HepG2 (cell line): ENCODE results near the gene RBBP8NL. TPM values are rescaled to one million over a fixed set of nuclear protein-coding genes. Genes with fewer than 3 reads are reported as not detected.

Experiments
- AHR ChIP-seq: IDR thresholded peaks from 2 replicates; pipeline ENCODE4 v1.6.1; 2018; ENCODE audit warnings: missing genetic modification reagents, missing compliant biosample characterization
- BRD4 ChIP-seq: sonication (generic); formaldehyde crosslinking; IDR thresholded peaks from 2 replicates; pipeline ENCODE4 v1.4.0; 2020; ENCODE audit warnings: missing genetic modification reagents
- EP300 ChIP-seq, 3 experiments: sonication (generic) in 1 of 3; formaldehyde crosslinking in 1 of 3; IDR thresholded peaks; 2 replicates each; pipeline versions ENCODE4 v1.5.1 to v1.6.1; 2011 to 2020; ENCODE audit warnings: low read depth in 2 of 3, low read length in 2 of 3, borderline replicate concordance in 1 of 3, improper control_type of control experiment in 1 of 3, mild to moderate bottlenecking in 1 of 3, missing genetic modification reagents in 1 of 3, moderate library complexity in 1 of 3
- KDM4B ChIP-seq: sonication (generic); formaldehyde crosslinking; IDR thresholded peaks from 2 replicates; pipeline ENCODE4 v1.4.0; 2020; ENCODE audit warnings: missing genetic modification reagents
- NR2C2 ChIP-seq: sonication (generic); formaldehyde crosslinking; IDR thresholded peaks from 2 replicates; pipeline ENCODE4 v1.4.0; 2020; ENCODE audit warnings: missing genetic modification reagents, mild to moderate bottlenecking, moderate library complexity, borderline replicate concordance
- NR2F2 ChIP-seq: IDR thresholded peaks from 2 replicates; pipeline ENCODE4 v1.6.1; 2012; ENCODE audit warnings: low read depth, inconsistent platforms, borderline replicate concordance
- PHF20 ChIP-seq: sonication (generic); formaldehyde crosslinking; IDR thresholded peaks from 2 replicates; pipeline ENCODE4 v1.5.0; 2020; ENCODE audit warnings: mild to moderate bottlenecking, missing genetic modification reagents
- RARG ChIP-seq: sonication (generic); formaldehyde crosslinking; IDR thresholded peaks from 2 replicates; pipeline ENCODE4 v1.4.0; 2020; ENCODE audit warnings: low read depth, mild to moderate bottlenecking, missing genetic modification reagents
- ZNF296 ChIP-seq: sonication (generic); formaldehyde crosslinking; conservative IDR thresholded peaks from 2 replicates; pipeline ENCODE4 v1.5.0; 2020; ENCODE audit warnings: mild to moderate bottlenecking, missing genetic modification reagents
- ZNF335 ChIP-seq: sonication (generic); formaldehyde crosslinking; IDR thresholded peaks from 2 replicates; pipeline ENCODE4 v1.4.0; 2020; ENCODE audit warnings: missing genetic modification reagents
- ZNF350 ChIP-seq: sonication (generic); formaldehyde crosslinking; IDR thresholded peaks from 2 replicates; pipeline ENCODE4 v1.4.0; 2020; ENCODE audit warnings: mild to moderate bottlenecking, low read depth, missing genetic modification reagents, borderline replicate concordance
- ZNF44 ChIP-seq: sonication (generic); formaldehyde crosslinking; IDR thresholded peaks from 2 replicates; pipeline ENCODE4 v1.5.1; 2020; ENCODE audit warnings: mild to moderate bottlenecking, missing genetic modification reagents
- ZNF562 ChIP-seq: sonication (generic); formaldehyde crosslinking; IDR thresholded peaks from 2 replicates; pipeline ENCODE4 v1.8.0; 2022; ENCODE audit warnings: missing genetic modification reagents, borderline replicate concordance
- ZNF83 ChIP-seq: sonication (generic); formaldehyde crosslinking; IDR thresholded peaks from 2 replicates; pipeline ENCODE4 v1.4.0; 2020; ENCODE audit warnings: missing genetic modification reagents, mild to moderate bottlenecking, borderline replicate concordance
- polyA plus RNA-seq, 8 experiments: library from polyadenylated mRNA; depleted of rRNA in 3 of 8; stranded (reverse) in 7 of 8; unstranded in 1 of 8; fragments of >200 nt; fragmentation: Illumina TruSeq in 4 of 8; extraction: Trizol in 4 of 8; gene quantifications; 2 replicates each; pipeline versions ENCODE4 v1.2.1 to v1.2.3, GENCODE V29; 2011 to 2016; ENCODE audit warnings: low read depth in 4 of 8, missing spikeins in 1 of 8, mixed read lengths in 1 of 8; ENCODE audit not compliant: insufficient read depth in 1 of 8
- total RNA-seq, 5 experiments: library from RNA; depleted of rRNA; stranded (reverse); fragments of >200 nt; fragmentation: Illumina TruSeq; extraction: Trizol; gene quantifications; 2 replicates each; pipeline ENCODE4 v1.2.3, GENCODE V29; 2016; ENCODE audit warnings: low read depth in 1 of 5
- TF ChIP-seq, protein P1 (sequence below): sonication (generic); formaldehyde crosslinking; IDR thresholded peaks from 2 replicates; pipeline ENCODE4 v1.8.0; 2022; ENCODE audit warnings: missing genetic modification reagents, mild to moderate bottlenecking, moderate library complexity, borderline replicate concordance
- TF ChIP-seq, protein P2 (sequence below): sonication (generic); formaldehyde crosslinking; IDR thresholded peaks from 2 replicates; pipeline ENCODE4 v1.4.0; 2020; ENCODE audit warnings: missing genetic modification reagents
- TF ChIP-seq, protein P3 (sequence below): sonication (generic); formaldehyde crosslinking; IDR thresholded peaks from 2 replicates; pipeline ENCODE4 v1.9.0; 2021; ENCODE audit warnings: missing genetic modification reagents, borderline replicate concordance
- TF ChIP-seq, protein P4 (sequence below): IDR thresholded peaks from 2 replicates; pipeline ENCODE4 v1.6.1; 2018; ENCODE audit warnings: missing genetic modification reagents, mild to moderate bottlenecking, missing compliant biosample characterization

RBBP8NL gene
- total and polyA plus RNA-seq, 2 of the 13 experiments (the other 11 are each of a cell fraction or from before 2014, with no cell fraction given), result 0.69 to 0.86 TPM

DNA sequence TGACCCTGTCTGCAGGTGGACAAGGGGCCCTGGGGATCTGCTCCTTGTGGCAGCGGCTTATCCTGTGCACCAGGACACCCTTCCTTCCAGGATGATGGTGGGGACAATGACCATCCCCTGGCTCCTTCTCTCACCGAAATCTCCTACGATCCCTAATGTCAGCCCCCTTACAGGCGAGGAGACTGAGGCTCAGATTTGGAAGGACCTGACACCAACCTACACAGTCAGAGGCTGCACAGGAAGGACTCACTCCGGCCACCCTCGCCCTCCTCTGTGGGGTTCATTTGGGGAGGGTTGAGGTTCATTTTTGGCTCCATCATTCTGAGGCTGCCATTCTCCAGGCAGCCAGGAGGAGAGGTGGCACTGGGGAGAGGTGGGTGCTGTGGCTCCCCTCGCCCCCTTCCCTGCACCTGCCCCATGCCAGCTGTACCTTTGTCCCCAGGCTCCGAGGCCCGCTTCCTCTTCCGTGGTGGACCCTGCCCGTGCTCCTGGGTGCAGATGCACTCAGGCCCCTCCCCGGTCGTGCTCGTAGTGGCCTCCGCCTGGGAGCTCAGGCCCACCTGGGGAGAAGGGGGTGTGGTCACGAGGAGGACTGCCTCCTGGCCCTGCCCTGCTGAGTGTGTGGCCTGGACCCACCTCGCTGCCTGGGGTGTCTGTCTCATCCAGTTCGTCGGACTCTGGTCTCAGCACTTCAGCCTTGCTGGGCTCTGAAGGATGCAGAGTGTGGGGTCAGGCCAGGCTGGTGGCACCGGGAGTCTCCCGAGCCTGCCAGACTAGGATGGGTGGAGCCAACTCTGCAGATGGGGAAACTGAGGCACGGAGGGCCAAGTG lies 14.9 kb downstream of the RBBP8NL start (continued):
- TF ChIP-seq, protein P1, sequence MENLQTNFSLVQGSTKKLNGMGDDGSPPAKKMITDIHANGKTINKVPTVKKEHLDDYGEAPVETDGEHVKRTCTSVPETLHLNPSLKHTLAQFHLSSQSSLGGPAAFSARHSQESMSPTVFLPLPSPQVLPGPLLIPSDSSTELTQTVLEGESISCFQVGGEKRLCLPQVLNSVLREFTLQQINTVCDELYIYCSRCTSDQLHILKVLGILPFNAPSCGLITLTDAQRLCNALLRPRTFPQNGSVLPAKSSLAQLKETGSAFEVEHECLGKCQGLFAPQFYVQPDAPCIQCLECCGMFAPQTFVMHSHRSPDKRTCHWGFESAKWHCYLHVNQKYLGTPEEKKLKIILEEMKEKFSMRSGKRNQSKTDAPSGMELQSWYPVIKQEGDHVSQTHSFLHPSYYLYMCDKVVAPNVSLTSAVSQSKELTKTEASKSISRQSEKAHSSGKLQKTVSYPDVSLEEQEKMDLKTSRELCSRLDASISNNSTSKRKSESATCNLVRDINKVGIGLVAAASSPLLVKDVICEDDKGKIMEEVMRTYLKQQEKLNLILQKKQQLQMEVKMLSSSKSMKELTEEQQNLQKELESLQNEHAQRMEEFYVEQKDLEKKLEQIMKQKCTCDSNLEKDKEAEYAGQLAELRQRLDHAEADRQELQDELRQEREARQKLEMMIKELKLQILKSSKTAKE, result 0 out of 2 replicates have a peak, but pooled peaks have one; percentile 13
- TF ChIP-seq, protein P2, sequence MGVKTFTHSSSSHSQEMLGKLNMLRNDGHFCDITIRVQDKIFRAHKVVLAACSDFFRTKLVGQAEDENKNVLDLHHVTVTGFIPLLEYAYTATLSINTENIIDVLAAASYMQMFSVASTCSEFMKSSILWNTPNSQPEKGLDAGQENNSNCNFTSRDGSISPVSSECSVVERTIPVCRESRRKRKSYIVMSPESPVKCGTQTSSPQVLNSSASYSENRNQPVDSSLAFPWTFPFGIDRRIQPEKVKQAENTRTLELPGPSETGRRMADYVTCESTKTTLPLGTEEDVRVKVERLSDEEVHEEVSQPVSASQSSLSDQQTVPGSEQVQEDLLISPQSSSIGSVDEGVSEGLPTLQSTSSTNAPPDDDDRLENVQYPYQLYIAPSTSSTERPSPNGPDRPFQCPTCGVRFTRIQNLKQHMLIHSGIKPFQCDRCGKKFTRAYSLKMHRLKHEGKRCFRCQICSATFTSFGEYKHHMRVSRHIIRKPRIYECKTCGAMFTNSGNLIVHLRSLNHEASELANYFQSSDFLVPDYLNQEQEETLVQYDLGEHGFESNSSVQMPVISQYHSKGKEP (CRISPR knock-in tag), result no peak
- TF ChIP-seq, protein P3, sequence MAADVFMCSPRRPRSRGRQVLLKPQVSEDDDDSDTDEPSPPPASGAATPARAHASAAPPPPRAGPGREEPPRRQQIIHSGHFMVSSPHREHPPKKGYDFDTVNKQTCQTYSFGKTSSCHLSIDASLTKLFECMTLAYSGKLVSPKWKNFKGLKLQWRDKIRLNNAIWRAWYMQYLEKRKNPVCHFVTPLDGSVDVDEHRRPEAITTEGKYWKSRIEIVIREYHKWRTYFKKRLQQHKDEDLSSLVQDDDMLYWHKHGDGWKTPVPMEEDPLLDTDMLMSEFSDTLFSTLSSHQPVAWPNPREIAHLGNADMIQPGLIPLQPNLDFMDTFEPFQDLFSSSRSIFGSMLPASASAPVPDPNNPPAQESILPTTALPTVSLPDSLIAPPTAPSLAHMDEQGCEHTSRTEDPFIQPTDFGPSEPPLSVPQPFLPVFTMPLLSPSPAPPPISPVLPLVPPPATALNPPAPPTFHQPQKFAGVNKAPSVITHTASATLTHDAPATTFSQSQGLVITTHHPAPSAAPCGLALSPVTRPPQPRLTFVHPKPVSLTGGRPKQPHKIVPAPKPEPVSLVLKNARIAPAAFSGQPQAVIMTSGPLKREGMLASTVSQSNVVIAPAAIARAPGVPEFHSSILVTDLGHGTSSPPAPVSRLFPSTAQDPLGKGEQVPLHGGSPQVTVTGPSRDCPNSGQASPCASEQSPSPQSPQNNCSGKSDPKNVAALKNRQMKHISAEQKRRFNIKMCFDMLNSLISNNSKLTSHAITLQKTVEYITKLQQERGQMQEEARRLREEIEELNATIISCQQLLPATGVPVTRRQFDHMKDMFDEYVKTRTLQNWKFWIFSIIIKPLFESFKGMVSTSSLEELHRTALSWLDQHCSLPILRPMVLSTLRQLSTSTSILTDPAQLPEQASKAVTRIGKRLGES (CRISPR knock-in tag), result no peak
- 0 out of 2 replicates have a peak, but pooled peaks have one; percentile 11 for TF ChIP-seq ZNF350 (CRISPR knock-in tag)
- TF ChIP-seq ZNF83 (CRISPR knock-in tag), result no peak
- no peak; the same call in 1 of the 2 replicates for TF ChIP-seq NR2F2
- peak; percentile 28; the same call in 1 of the 2 replicates for TF ChIP-seq NR2C2 (CRISPR knock-in tag)
- TF ChIP-seq EP300 (IDR thresholded peaks at IDR 0.05; ENCODE audit: low read depth in 2 of 2, low read length in 2 of 2), result 0 out of 4 replicates have a peak, but pooled peaks of 1 of the 2 experiments have one; percentile 29
- no peak for TF ChIP-seq EP300 (CRISPR knock-in tag; IDR thresholded peaks at IDR 0.05; ENCODE audit: borderline replicate concordance)
- no peak for TF ChIP-seq PHF20 (CRISPR knock-in tag)
- TF ChIP-seq RARG (CRISPR knock-in tag), result no peak
- TF ChIP-seq ZNF562, result no peak
- TF ChIP-seq KDM4B (CRISPR knock-in tag), result no peak
- TF ChIP-seq ZNF296 (CRISPR knock-in tag), result 0 out of 2 replicates have a peak, but pooled peaks have one; percentile 46
- TF ChIP-seq BRD4 (CRISPR knock-in tag), result 0 out of 2 replicates have a peak, but pooled peaks have one; percentile 28
- no peak for TF ChIP-seq ZNF44
- TF ChIP-seq, protein P4, sequence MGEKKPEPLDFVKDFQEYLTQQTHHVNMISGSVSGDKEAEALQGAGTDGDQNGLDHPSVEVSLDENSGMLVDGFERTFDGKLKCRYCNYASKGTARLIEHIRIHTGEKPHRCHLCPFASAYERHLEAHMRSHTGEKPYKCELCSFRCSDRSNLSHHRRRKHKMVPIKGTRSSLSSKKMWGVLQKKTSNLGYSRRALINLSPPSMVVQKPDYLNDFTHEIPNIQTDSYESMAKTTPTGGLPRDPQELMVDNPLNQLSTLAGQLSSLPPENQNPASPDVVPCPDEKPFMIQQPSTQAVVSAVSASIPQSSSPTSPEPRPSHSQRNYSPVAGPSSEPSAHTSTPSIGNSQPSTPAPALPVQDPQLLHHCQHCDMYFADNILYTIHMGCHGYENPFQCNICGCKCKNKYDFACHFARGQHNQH (CRISPR knock-in tag), result 0 out of 2 replicates have a peak, but pooled peaks have one; percentile 18
- no peak for TF ChIP-seq ZNF335
- TF ChIP-seq AHR (CRISPR knock-in tag), result no peak
